ENCODE data around the gene GRAP2.

- TF ChIP-seq POLR2A (IDR thresholded peaks at IDR 0.05) (no peak), CTCF (IDR thresholded peaks at IDR 0.05) (no peak)
Measured at GRCh38 chr22:39872548-39872947, 28.3 kb upstream of the GRAP2 start.
